ENCODE data around the gene ZNF431. TPM values are rescaled to one million over a fixed set of nuclear protein-coding genes. Genes with fewer than 3 reads are reported as not detected.

The ZNF431 gene
- 7.9 to 12.3 TPM (median 8.6 TPM) in 3 replicates for total RNA-seq
- long read RNA-seq, partial matches to known transcripts, result 0 of 3 reads
- long read RNA-seq, other reads (novel, unspliced or antisense), result 3 of 3 reads

GRCh38 chr19:21141787-21142464, at the start of gene ZNF431:
Gene ZNF431, plus strand, starts transcription at chr19:21142040. Its CDS starts 144 bp downstream, at chr19:21142184.
- no peaks in the 10 kb centered on the region for H3K9me3 Mint-ChIP-seq (ENCODE audit: low read depth)
- peak within 1 kb of the TSS; percentile 97 for H3K4me3 Mint-ChIP-seq (ENCODE audit: unreplicated experiment)
- H3K36me3 Mint-ChIP-seq (ENCODE audit: low read depth), result peaks cover 8% of the 10 kb centered on the region
- peak; percentile 96 for DNase-seq (ENCODE audit: low spot score)
- peaks cover 21% of the 10 kb centered on the region for H3K4me1 Mint-ChIP-seq (ENCODE audit: low read depth)
- H3K27me3 Mint-ChIP-seq (ENCODE audit: low read depth), result no peaks in the 10 kb centered on the region
- no peak for TF ChIP-seq CTCF (IDR thresholded peaks at IDR 0.05)
- peak within 1 kb of the TSS; percentile 100 for H3K27ac Mint-ChIP-seq (ENCODE audit: unreplicated experiment)

- Mint-ChIP-seq H3K27ac (ENCODE audit: unreplicated experiment) (peak overlapping the region; percentile 81), H3K4me1 (ENCODE audit: low read depth) (peaks cover 24% of the 10 kb centered on the region), H3K36me3 (ENCODE audit: low read depth) (no peaks in the 10 kb centered on the region), H3K4me3 (ENCODE audit: unreplicated experiment) (no peak overlapping the region), H3K9me3 (ENCODE audit: low read depth) (no peaks in the 10 kb centered on the region), H3K27me3 (ENCODE audit: low read depth) (no peaks in the 10 kb centered on the region)
- TF ChIP-seq CTCF (IDR thresholded peaks at IDR 0.05), result no peak
- DNase-seq (ENCODE audit: low spot score), result no peak
These were observed 49.7 kb upstream of the ZNF431 start for GRCh38 chr19:21092109-21092508.

GRCh38 chr19:21094347-21095025, 47.4 kb upstream of the ZNF431 start:
- TF ChIP-seq CTCF (IDR thresholded peaks at IDR 0.05), result no peak
- H3K4me1 Mint-ChIP-seq (ENCODE audit: low read depth), result peaks cover 21% of the 10 kb centered on the region
- no peaks in the 10 kb centered on the region for H3K9me3 Mint-ChIP-seq (ENCODE audit: low read depth)
- H3K27me3 Mint-ChIP-seq (ENCODE audit: low read depth), result no peaks in the 10 kb centered on the region
- no peak overlapping the region for H3K4me3 Mint-ChIP-seq (ENCODE audit: unreplicated experiment)
- no peak overlapping the region for H3K27ac Mint-ChIP-seq (ENCODE audit: unreplicated experiment)
- H3K36me3 Mint-ChIP-seq (ENCODE audit: low read depth), result peaks cover 6% of the 10 kb centered on the region
- no peak for DNase-seq (ENCODE audit: low spot score)

- H3K36me3 Mint-ChIP-seq (ENCODE audit: low read depth), result peaks cover 6% of the 10 kb centered on the region
- H3K27me3 Mint-ChIP-seq (ENCODE audit: low read depth), result no peaks in the 10 kb centered on the region
- H3K4me3 Mint-ChIP-seq (ENCODE audit: unreplicated experiment), result no peak overlapping the region
- DNase-seq (ENCODE audit: low spot score), result no peak
- no peak for TF ChIP-seq CTCF (IDR thresholded peaks at IDR 0.05)
- H3K4me1 Mint-ChIP-seq (ENCODE audit: low read depth), result peaks cover 4% of the 10 kb centered on the region
- H3K27ac Mint-ChIP-seq (ENCODE audit: unreplicated experiment), result peak overlapping the region; percentile 45
- no peaks in the 10 kb centered on the region for H3K9me3 Mint-ChIP-seq (ENCODE audit: low read depth)
These were observed 43.5 kb upstream of the ZNF431 start for GRCh38 chr19:21098291-21098690.

GRCh38 chr19:21101521-21102242, 40.2 kb upstream of the ZNF431 start:
- H3K36me3 Mint-ChIP-seq (ENCODE audit: low read depth), result peaks cover 13% of the 10 kb centered on the region
- no peaks in the 10 kb centered on the region for H3K27me3 Mint-ChIP-seq (ENCODE audit: low read depth)
- H3K4me3 Mint-ChIP-seq (ENCODE audit: unreplicated experiment), result no peak overlapping the region
- no peak overlapping the region for H3K27ac Mint-ChIP-seq (ENCODE audit: unreplicated experiment)
- DNase-seq (ENCODE audit: low spot score), result no peak
- TF ChIP-seq CTCF (IDR thresholded peaks at IDR 0.05), result no peak
- no peaks in the 10 kb centered on the region for H3K9me3 Mint-ChIP-seq (ENCODE audit: low read depth)
- no peaks in the 10 kb centered on the region for H3K4me1 Mint-ChIP-seq (ENCODE audit: low read depth)
